ENCODE data around the gene TTC7B. TPM values are rescaled to one million over a fixed set of nuclear protein-coding genes. Genes with fewer than 3 reads are reported as not detected.

The TTC7B gene
- total and polyA plus RNA-seq, 2 of the 8 experiments (the other 6 are each of a cell fraction or from before 2014, with no cell fraction given), result 23.7 to 34.0 TPM

DNA sequence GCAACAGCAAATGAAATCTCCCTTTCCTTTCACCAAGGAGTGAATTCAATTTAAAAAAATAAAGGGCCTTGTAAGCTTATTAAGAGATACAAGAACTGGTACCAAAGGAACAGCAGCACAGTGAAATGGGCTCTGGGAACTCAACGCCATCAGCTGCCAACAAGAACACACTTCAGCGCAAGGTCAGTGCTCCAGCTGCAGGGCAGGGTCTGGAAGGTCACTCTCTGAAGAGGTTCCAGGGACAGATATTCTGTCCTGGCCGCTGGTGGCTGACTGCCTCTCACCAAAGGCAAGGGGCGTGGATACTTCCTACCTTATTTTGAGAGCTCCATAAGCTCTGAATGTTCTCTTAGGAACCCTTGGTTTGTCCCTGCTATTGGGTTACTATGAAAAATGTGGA, 232.8 kb downstream of the TTC7B start:
- Histone ChIP-seq H2AFZ (ENCODE audit: low read length) (no peak overlapping the region), H2BK120ac (replicated peaks; ENCODE audit: low read depth, low read length) (no peak overlapping the region), H4K5ac (ENCODE audit: insufficient read length, low read depth, low read length) (no peak overlapping the region), H3K4me2 (ENCODE audit: insufficient read depth in 1 of 2, low read depth in 2 of 2, low read length in 2 of 2) (no peak overlapping the region), H4K91ac (replicated peaks; ENCODE audit: insufficient read length, low read length) (no peak overlapping the region), H3K23ac (ENCODE audit: insufficient read length) (no peak overlapping the region), H2BK15ac (ENCODE audit: low read length) (no peak overlapping the region), H2BK20ac (ENCODE audit: low read length) (no peak overlapping the region), H3K79me1 (ENCODE audit: low read depth, low read length) (no peaks in the 10 kb centered on the region), H3K4me1 (replicated peaks in 1 of 4; ENCODE audit: control insufficient read depth in 3 of 4, insufficient read depth in 4 of 4, low read length in 3 of 4) (no peaks in the 10 kb centered on the region; a peak in 1 of 7 replicates), H3K56ac (replicated peaks; ENCODE audit: insufficient read length, low read depth, low read length) (no peak overlapping the region), H3K27me3 (replicated peaks in 1 of 4; ENCODE audit: control insufficient read depth in 3 of 4, extremely low read depth in 1 of 4, insufficient read depth in 3 of 4, low read length in 3 of 4) (no peaks in the 10 kb centered on the region), H2BK5ac (ENCODE audit: low read depth, low read length) (no peak overlapping the region), H4K20me1 (replicated peaks in 1 of 2; ENCODE audit: control insufficient read depth in 1 of 2, insufficient read depth in 2 of 2, low read length in 2 of 2) (no peaks in the 10 kb centered on the region), H3K14ac (ENCODE audit: insufficient read length) (no peak overlapping the region), H4K8ac (ENCODE audit: extremely low read depth, insufficient read depth, low read length) (no peak overlapping the region), H2AK5ac (ENCODE audit: low read depth, low read length) (no peak overlapping the region), H3K4me3 (ENCODE audit: extremely low read depth in 1 of 4, insufficient read depth in 2 of 4, low read depth in 3 of 4, low read length in 4 of 4) (no peak overlapping the region), H3K36me3 (ENCODE audit: control insufficient read depth in 2 of 4, insufficient read depth in 4 of 4, low read length in 3 of 4) (no peaks in the 10 kb centered on the region), H3K18ac (ENCODE audit: extremely low read depth, low read length) (no peak overlapping the region), H3K9ac (replicated peaks in 1 of 4; ENCODE audit: extremely low read depth in 1 of 4, low read depth in 3 of 4, low read length in 3 of 4) (no peak overlapping the region), H3K79me2 (ENCODE audit: control insufficient read depth in 1 of 2, insufficient read depth in 2 of 2, low read length in 2 of 2) (no peaks in the 10 kb centered on the region), H3K9me3 (ENCODE audit: insufficient read depth in 2 of 2, low read depth in 1 of 2, low read length in 1 of 2) (no peaks in the 10 kb centered on the region), H3K4ac (replicated peaks; ENCODE audit: insufficient read length, low read depth, low read length) (no peak overlapping the region), H2BK12ac (ENCODE audit: low read depth, low read length) (no peak overlapping the region), H3K27ac (ENCODE audit: low read depth, low read length) (no peak overlapping the region), H3K23me2 (ENCODE audit: low read depth, low read length) (no peaks in the 10 kb centered on the region)
- no peak for TF ChIP-seq TAF1 (IDR thresholded peaks at IDR 0.05; ENCODE audit: low read depth, low read length)
- no peak for TF ChIP-seq PHF8 (conservative IDR thresholded peaks at IDR 0.05; ENCODE audit: low read depth, low read length)
- no peak for TF ChIP-seq SIX5 (IDR thresholded peaks at IDR 0.05; ENCODE audit: low read depth, low read length)
- TF ChIP-seq, protein P1, sequence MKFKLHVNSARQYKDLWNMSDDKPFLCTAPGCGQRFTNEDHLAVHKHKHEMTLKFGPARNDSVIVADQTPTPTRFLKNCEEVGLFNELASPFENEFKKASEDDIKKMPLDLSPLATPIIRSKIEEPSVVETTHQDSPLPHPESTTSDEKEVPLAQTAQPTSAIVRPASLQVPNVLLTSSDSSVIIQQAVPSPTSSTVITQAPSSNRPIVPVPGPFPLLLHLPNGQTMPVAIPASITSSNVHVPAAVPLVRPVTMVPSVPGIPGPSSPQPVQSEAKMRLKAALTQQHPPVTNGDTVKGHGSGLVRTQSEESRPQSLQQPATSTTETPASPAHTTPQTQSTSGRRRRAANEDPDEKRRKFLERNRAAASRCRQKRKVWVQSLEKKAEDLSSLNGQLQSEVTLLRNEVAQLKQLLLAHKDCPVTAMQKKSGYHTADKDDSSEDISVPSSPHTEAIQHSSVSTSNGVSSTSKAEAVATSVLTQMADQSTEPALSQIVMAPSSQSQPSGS (IDR thresholded peaks at IDR 0.05; ENCODE audit: low read length), result no peak
- TF ChIP-seq, protein P2, sequence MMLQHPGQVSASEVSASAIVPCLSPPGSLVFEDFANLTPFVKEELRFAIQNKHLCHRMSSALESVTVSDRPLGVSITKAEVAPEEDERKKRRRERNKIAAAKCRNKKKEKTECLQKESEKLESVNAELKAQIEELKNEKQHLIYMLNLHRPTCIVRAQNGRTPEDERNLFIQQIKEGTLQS (IDR thresholded peaks at IDR 0.05; ENCODE audit: insufficient read depth, low read depth, low read length), result no peak
- no peak for TF ChIP-seq KDM1A (IDR thresholded peaks at IDR 0.05; ENCODE audit: borderline replicate concordance, low read length)
- no peak for TF ChIP-seq KDM4A (IDR thresholded peaks at IDR 0.05; ENCODE audit: low read depth, low read length, severe bottlenecking)
- TF ChIP-seq CBX5 (IDR thresholded peaks at IDR 0.05; ENCODE audit: low read depth, low read length), result no peak
- TF ChIP-seq SIN3A (conservative IDR thresholded peaks at IDR 0.05 in 1 of 2, IDR thresholded peaks at IDR 0.05 in 1 of 2; ENCODE audit: low read depth in 1 of 2, low read length in 2 of 2), result no peak
- TF ChIP-seq RXRA (IDR thresholded peaks at IDR 0.05; ENCODE audit: insufficient read depth, low read depth, low read length), result no peak
- TF ChIP-seq JUN (IDR thresholded peaks at IDR 0.05; ENCODE audit: low read depth, low read length), result no peak
- DNase-seq (ENCODE audit: low read depth in 1 of 2, low spot score in 2 of 2) (no peak), FAIRE-seq (no peak)
- POLR2A ChIA-PET (ENCODE audit: partially characterized antibody), result interaction anchor here (0.8 kb wide), 1 partner anchor 58 kb away, joined by 3 read pairs; no protein-coding TSS in a partner anchor
- 88% methylated on average over 4 of the region's 4 CpGs; no CpG with 5 or more reads in 1 of the 2 experiments for WGBS, 2 experiments (ENCODE audit: extremely low coverage in 1 of 2, insufficient coverage in 1 of 2, insufficient read length in 1 of 2, insufficient replicate concordance in 2 of 2, low coverage in 1 of 2, low lambda C conversion rate in 2 of 2, missing lambda C conversion rate in 1 of 2)
- CTCF ChIA-PET (ENCODE audit: partially characterized antibody), result interaction anchor here (0.8 to 1.2 kb wide), 3 partner anchors 9 to 65 kb away, joined by 3 read pairs; no protein-coding TSS in a partner anchor
